HepG2 (cell line): ENCODE results near the gene SKI. TPM values are rescaled to one million over a fixed set of nuclear protein-coding genes. Genes with fewer than 3 reads are reported as not detected.

ENCODE experiments used
- ARID4A ChIP-seq: sonication (generic); formaldehyde crosslinking; IDR thresholded peaks from 2 replicates; pipeline ENCODE4 v1.5.0; 2020; ENCODE audit warnings: mild to moderate bottlenecking, missing genetic modification reagents, borderline replicate concordance
- ATF7-NPFF ChIP-seq: sonication (generic); formaldehyde crosslinking; IDR thresholded peaks from 2 replicates; pipeline ENCODE4 v1.8.1; 2023; ENCODE audit warnings: mild to moderate bottlenecking, low read depth, missing genetic modification reagents, moderate library complexity
- BRD4 ChIP-seq: sonication (generic); formaldehyde crosslinking; IDR thresholded peaks from 2 replicates; pipeline ENCODE4 v1.4.0; 2020; ENCODE audit warnings: missing genetic modification reagents
- DDIT3 ChIP-seq: sonication (generic); formaldehyde crosslinking; IDR thresholded peaks from 2 replicates; pipeline ENCODE4 v1.4.0; 2020; ENCODE audit warnings: mild to moderate bottlenecking, missing genetic modification reagents
- JDP2 ChIP-seq: sonication (generic); formaldehyde crosslinking; IDR thresholded peaks from 2 replicates; pipeline ENCODE4 v1.8.1; 2022; ENCODE audit warnings: missing genetic modification reagents, borderline replicate concordance
- KAT8 ChIP-seq: IDR thresholded peaks from 2 replicates; pipeline ENCODE4 v1.6.1; 2016; ENCODE audit warnings: missing genetic modification reagents, missing compliant biosample characterization
- NCOA1 ChIP-seq: sonication (generic); formaldehyde crosslinking; IDR thresholded peaks from 2 replicates; pipeline ENCODE4 v1.9.0; 2021; ENCODE audit warnings: missing genetic modification reagents
- PTBP1 ChIP-seq: fragments of 200-400 bp; formaldehyde crosslinking; IDR thresholded peaks from 2 replicates; pipeline ENCODE4 v1.6.1; 2018; ENCODE audit warnings: low read length, low read depth; ENCODE audit not compliant: poor library complexity, severe bottlenecking
- SKI ChIP-seq: fragments of 450-650 bp; IDR thresholded peaks from one replicate; pipeline ENCODE4 v1.6.1; 2018; ENCODE audit warnings: mild to moderate bottlenecking; ENCODE audit not compliant: partially characterized antibody
- SSRP1 ChIP-seq: IDR thresholded peaks from 2 replicates; pipeline ENCODE4 v1.6.1; 2016; ENCODE audit warnings: control low read depth
- TBL1XR1 ChIP-seq: fragments of 150-350 bp; IDR thresholded peaks from 2 replicates; pipeline ENCODE4 v1.6.1; 2014; ENCODE audit warnings: borderline replicate concordance, low read length; ENCODE audit not compliant: partially characterized antibody
- TFAP4 ChIP-seq: sonication (generic); IDR thresholded peaks from 2 replicates; pipeline ENCODE4 v1.6.1; 2016; ENCODE audit warnings: low read depth, borderline replicate concordance
- THRA ChIP-seq: sonication (generic); formaldehyde crosslinking; IDR thresholded peaks from 2 replicates; pipeline ENCODE4 v1.4.0; 2020; ENCODE audit warnings: missing genetic modification reagents, borderline replicate concordance
- ZBTB3 ChIP-seq: sonication (generic); formaldehyde crosslinking; IDR thresholded peaks from 2 replicates; pipeline ENCODE4 v1.4.0; 2020; ENCODE audit warnings: low read depth, mild to moderate bottlenecking, moderate library complexity, missing genetic modification reagents, borderline replicate concordance
- ZFP36L1 ChIP-seq: sonication (generic); formaldehyde crosslinking; IDR thresholded peaks from 2 replicates; pipeline ENCODE4 v1.8.0; 2022; ENCODE audit warnings: mild to moderate bottlenecking, missing genetic modification reagents, moderate library complexity
- ZNF207 ChIP-seq: fragments of 450-650 bp; IDR thresholded peaks from 2 replicates; pipeline ENCODE4 v1.6.1; 2016; ENCODE audit warnings: antibody characterized with exemption, borderline replicate concordance
- ZNF253 ChIP-seq: sonication (generic); formaldehyde crosslinking; IDR thresholded peaks from 2 replicates; pipeline ENCODE4 v1.8.0; 2022; ENCODE audit warnings: mild to moderate bottlenecking, missing genetic modification reagents, borderline replicate concordance
- ZNF292 ChIP-seq: sonication (generic); formaldehyde crosslinking; IDR thresholded peaks from 2 replicates; pipeline ENCODE4 v1.8.1; 2022; ENCODE audit warnings: mild to moderate bottlenecking, low read depth, missing genetic modification reagents, borderline replicate concordance
- ZNF570 ChIP-seq: sonication (generic); formaldehyde crosslinking; IDR thresholded peaks from 2 replicates; pipeline ENCODE4 v1.4.0; 2020; ENCODE audit warnings: mild to moderate bottlenecking, missing genetic modification reagents, borderline replicate concordance
- ZNF639 ChIP-seq: conservative IDR thresholded peaks from 2 replicates; pipeline ENCODE4 v1.6.1; 2018; ENCODE audit warnings: missing genetic modification reagents
- polyA plus RNA-seq, 8 experiments: library from polyadenylated mRNA; depleted of rRNA in 3 of 8; stranded (reverse) in 7 of 8; unstranded in 1 of 8; fragments of >200 nt; fragmentation: Illumina TruSeq in 4 of 8; extraction: Trizol in 4 of 8; gene quantifications; 2 replicates each; pipeline versions ENCODE4 v1.2.1 to v1.2.3, GENCODE V29; 2011 to 2016; ENCODE audit warnings: low read depth in 4 of 8, missing spikeins in 1 of 8, mixed read lengths in 1 of 8; ENCODE audit not compliant: insufficient read depth in 1 of 8
- total RNA-seq, 5 experiments: library from RNA; depleted of rRNA; stranded (reverse); fragments of >200 nt; fragmentation: Illumina TruSeq; extraction: Trizol; gene quantifications; 2 replicates each; pipeline ENCODE4 v1.2.3, GENCODE V29; 2016; ENCODE audit warnings: low read depth in 1 of 5

The SKI gene
- total and polyA plus RNA-seq, 2 of the 13 experiments (the other 11 are each of a cell fraction or from before 2014, with no cell fraction given) = 4.7 to 6.9 TPM

- TF ChIP-seq THRA = peak; percentile 91
- TF ChIP-seq SKI = peak; percentile 98
- TF ChIP-seq ATF7-NPFF = no peak
- no peak; the same call in 1 of the 2 replicates for TF ChIP-seq BRD4 (CRISPR knock-in tag)
- peak; percentile 87; the same call in 1 of the 2 replicates for TF ChIP-seq DDIT3 (CRISPR knock-in tag)
- no peak for TF ChIP-seq ZNF639 (CRISPR knock-in tag)
- no peak for TF ChIP-seq ZNF292 (CRISPR knock-in tag)
- peak; percentile 39; the same call in 1 of the 2 replicates for TF ChIP-seq ZFP36L1 (CRISPR knock-in tag)
- peak; percentile 83 for TF ChIP-seq KAT8 (CRISPR knock-in tag)
- TF ChIP-seq ARID4A = peak; percentile 89; the same call in 1 of the 2 replicates
- peak; percentile 72 for TF ChIP-seq TFAP4
- no peak for TF ChIP-seq ZBTB3 (CRISPR knock-in tag)
- TF ChIP-seq NCOA1 (CRISPR knock-in tag) = no peak
- no peak for TF ChIP-seq PTBP1
- TF ChIP-seq ZNF253 (CRISPR knock-in tag) = no peak
- no peak for TF ChIP-seq JDP2
- no peak for TF ChIP-seq SSRP1 (CRISPR knock-in tag)
- peak; percentile 96 for TF ChIP-seq TBL1XR1
- TF ChIP-seq ZNF207 = no peak
- TF ChIP-seq ZNF570 (CRISPR knock-in tag) = no peak
Observed at GRCh38 chr1:2233997-2234761, 6.1 kb downstream of the SKI start (continued).
